SK-N-SH treated with all-trans-retinoic acid at 6 μM for 48 hours (cell line): ENCODE results near the gene KRTAP4-6.

Experiments
- ATAC-seq: fragments of 200-7000 bp; cut with Tn5 transposase; 3 replicates; pipeline ENCODE4 v1.9.1; 2020; ENCODE audit warnings: mild to moderate bottlenecking, moderate library complexity
- ARNTL ChIP-seq: fragments of 450-650 bp; formaldehyde crosslinking; IDR thresholded peaks from 2 replicates; pipeline ENCODE4 v1.5.0; 2020; ENCODE audit warnings: low read depth, mild to moderate bottlenecking, moderate library complexity, borderline replicate concordance
- BACH2 ChIP-seq: fragments of 250-450 bp; sonication (Bioruptor Pico); IDR thresholded peaks from 2 replicates; pipeline ENCODE4 v1.9.0; 2021; ENCODE audit warnings: mild to moderate bottlenecking, borderline replicate concordance
- CSDC2 ChIP-seq: fragments of 250-450 bp; sonication (Bioruptor Pico); IDR thresholded peaks from 2 replicates; pipeline ENCODE4 v1.5.0; 2020; ENCODE audit warnings: mild to moderate bottlenecking, moderate library complexity
- ESRRG ChIP-seq: fragments of 250-450 bp; sonication (Bioruptor Pico); IDR thresholded peaks from 2 replicates; pipeline ENCODE4 v1.6.1; 2021; ENCODE audit warnings: mild to moderate bottlenecking
- GLIS3 ChIP-seq: fragments of 250-450 bp; sonication (Bioruptor Pico); IDR thresholded peaks from 2 replicates; pipeline ENCODE4 v1.5.0; 2020; ENCODE audit warnings: mild to moderate bottlenecking, moderate library complexity
- ISL1 ChIP-seq: fragments of 250-450 bp; sonication (Bioruptor Pico); IDR thresholded peaks from 2 replicates; pipeline ENCODE4 v2.1.2; 2022; ENCODE audit warnings: mild to moderate bottlenecking, moderate library complexity
- OSR1 ChIP-seq: fragments of 250-450 bp; sonication (Bioruptor Pico); IDR thresholded peaks from 2 replicates; pipeline ENCODE4 v1.8.0; 2022; ENCODE audit warnings: moderate library complexity, mild to moderate bottlenecking, inconsistent platforms
- PPARA ChIP-seq: fragments of 250-450 bp; sonication (Bioruptor Pico); IDR thresholded peaks from 2 replicates; pipeline ENCODE4 v1.5.0; 2020; ENCODE audit warnings: mild to moderate bottlenecking, borderline replicate concordance
- SNAI2 ChIP-seq: fragments of 250-450 bp; sonication (Bioruptor Pico); IDR thresholded peaks from 2 replicates; pipeline ENCODE4 v1.5.0; 2020; ENCODE audit warnings: mild to moderate bottlenecking, moderate library complexity
- TCF4 ChIP-seq: fragments of 250-450 bp; sonication (Bioruptor Pico); IDR thresholded peaks from 2 replicates; pipeline ENCODE4 v1.8.0; 2021; ENCODE audit warnings: mild to moderate bottlenecking, moderate library complexity, borderline replicate concordance
- TOX ChIP-seq: fragments of 250-450 bp; sonication (Bioruptor Pico); IDR thresholded peaks from 2 replicates; pipeline ENCODE4 v1.8.0; 2021; ENCODE audit warnings: mild to moderate bottlenecking, moderate library complexity, borderline replicate concordance
- ZC3H10 ChIP-seq: fragments of 250-450 bp; sonication (Bioruptor Pico); IDR thresholded peaks from 2 replicates; pipeline ENCODE4 v1.5.1; 2021; ENCODE audit warnings: mild to moderate bottlenecking, moderate library complexity
- ZFP3 ChIP-seq: fragments of 250-450 bp; sonication (Bioruptor Pico); IDR thresholded peaks from 2 replicates; pipeline ENCODE4 v1.5.0; 2020; ENCODE audit warnings: mild to moderate bottlenecking, moderate library complexity
- ZFP30 ChIP-seq: fragments of 450-650 bp; formaldehyde crosslinking; IDR thresholded peaks from 2 replicates; pipeline ENCODE4 v1.5.0; 2022; ENCODE audit warnings: mild to moderate bottlenecking, moderate library complexity
- ZNF565 ChIP-seq: fragments of 450-650 bp; formaldehyde crosslinking; conservative IDR thresholded peaks from 2 replicates; pipeline ENCODE4 v1.5.0; 2020; ENCODE audit warnings: low read depth, mild to moderate bottlenecking, moderate library complexity
- ZNF70 ChIP-seq: fragments of 450-650 bp; formaldehyde crosslinking; IDR thresholded peaks from 2 replicates; pipeline ENCODE4 v1.5.0; 2020; ENCODE audit warnings: mild to moderate bottlenecking, moderate library complexity
- ZNF8 ChIP-seq: fragments of 450-650 bp; formaldehyde crosslinking; IDR thresholded peaks from 2 replicates; pipeline ENCODE4 v1.5.0; 2020; ENCODE audit warnings: mild to moderate bottlenecking, moderate library complexity
- TF ChIP-seq, protein P1 (sequence below): fragments of 250-450 bp; sonication (Bioruptor Pico); IDR thresholded peaks from 2 replicates; pipeline ENCODE4 v1.5.0; 2020; ENCODE audit warnings: mild to moderate bottlenecking, moderate library complexity
- TF ChIP-seq, protein P2 (sequence below): fragments of 250-450 bp; sonication (Bioruptor Pico); IDR thresholded peaks from 2 replicates; pipeline ENCODE4 v1.5.1; 2021; ENCODE audit warnings: mild to moderate bottlenecking, moderate library complexity
- TF ChIP-seq, protein P3 (sequence below): fragments of 250-450 bp; sonication (Bioruptor Pico); IDR thresholded peaks from 2 replicates; pipeline ENCODE4 v1.8.0; 2021; ENCODE audit warnings: low read depth, mild to moderate bottlenecking, moderate library complexity, borderline replicate concordance
- TF ChIP-seq, protein P4 (sequence below): fragments of 250-450 bp; sonication (Bioruptor Pico); IDR thresholded peaks from 2 replicates; pipeline ENCODE4 v1.5.1; 2020; ENCODE audit warnings: low read depth, mild to moderate bottlenecking, moderate library complexity

KRTAP4-6 gene

DNA sequence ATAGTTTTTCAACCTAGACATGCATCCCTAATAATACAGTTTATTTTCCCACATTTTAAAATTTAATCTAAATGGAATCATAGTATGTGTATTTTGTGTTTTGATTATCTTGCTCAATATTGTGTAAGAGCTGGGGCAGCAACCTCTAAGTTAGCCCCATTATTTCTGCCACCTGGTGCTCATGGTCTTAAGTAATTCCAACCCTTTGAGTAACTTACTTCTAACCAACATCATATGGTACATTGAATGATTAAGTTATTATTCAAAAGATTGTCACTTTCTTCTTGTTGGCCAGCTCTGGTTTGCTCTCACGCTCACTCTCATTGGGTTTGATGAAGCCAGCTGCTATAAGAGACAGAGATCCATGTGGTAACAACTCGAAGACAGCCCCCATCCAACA lies 31.5 kb upstream of the KRTAP4-6 start:
- no peak for ATAC-seq
- TF ChIP-seq ZNF8 (CRISPR knock-in tag): no peak
- TF ChIP-seq CSDC2 (CRISPR knock-in tag): no peak
- TF ChIP-seq BACH2: no peak
- TF ChIP-seq, protein P1, sequence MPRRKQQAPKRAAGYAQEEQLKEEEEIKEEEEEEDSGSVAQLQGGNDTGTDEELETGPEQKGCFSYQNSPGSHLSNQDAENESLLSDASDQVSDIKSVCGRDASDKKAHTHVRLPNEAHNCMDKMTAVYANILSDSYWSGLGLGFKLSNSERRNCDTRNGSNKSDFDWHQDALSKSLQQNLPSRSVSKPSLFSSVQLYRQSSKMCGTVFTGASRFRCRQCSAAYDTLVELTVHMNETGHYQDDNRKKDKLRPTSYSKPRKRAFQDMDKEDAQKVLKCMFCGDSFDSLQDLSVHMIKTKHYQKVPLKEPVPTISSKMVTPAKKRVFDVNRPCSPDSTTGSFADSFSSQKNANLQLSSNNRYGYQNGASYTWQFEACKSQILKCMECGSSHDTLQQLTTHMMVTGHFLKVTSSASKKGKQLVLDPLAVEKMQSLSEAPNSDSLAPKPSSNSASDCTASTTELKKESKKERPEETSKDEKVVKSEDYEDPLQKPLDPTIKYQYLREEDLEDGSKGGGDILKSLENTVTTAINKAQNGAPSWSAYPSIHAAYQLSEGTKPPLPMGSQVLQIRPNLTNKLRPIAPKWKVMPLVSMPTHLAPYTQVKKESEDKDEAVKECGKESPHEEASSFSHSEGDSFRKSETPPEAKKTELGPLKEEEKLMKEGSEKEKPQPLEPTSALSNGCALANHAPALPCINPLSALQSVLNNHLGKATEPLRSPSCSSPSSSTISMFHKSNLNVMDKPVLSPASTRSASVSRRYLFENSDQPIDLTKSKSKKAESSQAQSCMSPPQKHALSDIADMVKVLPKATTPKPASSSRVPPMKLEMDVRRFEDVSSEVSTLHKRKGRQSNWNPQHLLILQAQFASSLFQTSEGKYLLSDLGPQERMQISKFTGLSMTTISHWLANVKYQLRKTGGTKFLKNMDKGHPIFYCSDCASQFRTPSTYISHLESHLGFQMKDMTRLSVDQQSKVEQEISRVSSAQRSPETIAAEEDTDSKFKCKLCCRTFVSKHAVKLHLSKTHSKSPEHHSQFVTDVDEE (CRISPR knock-in tag): no peak
- TF ChIP-seq, protein P2, sequence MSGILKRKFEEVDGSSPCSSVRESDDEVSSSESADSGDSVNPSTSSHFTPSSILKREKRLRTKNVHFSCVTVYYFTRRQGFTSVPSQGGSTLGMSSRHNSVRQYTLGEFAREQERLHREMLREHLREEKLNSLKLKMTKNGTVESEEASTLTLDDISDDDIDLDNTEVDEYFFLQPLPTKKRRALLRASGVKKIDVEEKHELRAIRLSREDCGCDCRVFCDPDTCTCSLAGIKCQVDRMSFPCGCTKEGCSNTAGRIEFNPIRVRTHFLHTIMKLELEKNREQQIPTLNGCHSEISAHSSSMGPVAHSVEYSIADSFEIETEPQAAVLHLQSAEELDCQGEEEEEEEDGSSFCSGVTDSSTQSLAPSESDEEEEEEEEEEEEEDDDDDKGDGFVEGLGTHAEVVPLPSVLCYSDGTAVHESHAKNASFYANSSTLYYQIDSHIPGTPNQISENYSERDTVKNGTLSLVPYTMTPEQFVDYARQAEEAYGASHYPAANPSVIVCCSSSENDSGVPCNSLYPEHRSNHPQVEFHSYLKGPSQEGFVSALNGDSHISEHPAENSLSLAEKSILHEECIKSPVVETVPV (CRISPR knock-in tag): no peak
- no peak for TF ChIP-seq PPARA (CRISPR knock-in tag)
- TF ChIP-seq ZNF565 (CRISPR knock-in tag): no peak
- TF ChIP-seq ISL1 (CRISPR knock-in tag): no peak
- TF ChIP-seq ARNTL (CRISPR knock-in tag): no peak
- TF ChIP-seq GLIS3 (CRISPR knock-in tag): no peak

DNA sequence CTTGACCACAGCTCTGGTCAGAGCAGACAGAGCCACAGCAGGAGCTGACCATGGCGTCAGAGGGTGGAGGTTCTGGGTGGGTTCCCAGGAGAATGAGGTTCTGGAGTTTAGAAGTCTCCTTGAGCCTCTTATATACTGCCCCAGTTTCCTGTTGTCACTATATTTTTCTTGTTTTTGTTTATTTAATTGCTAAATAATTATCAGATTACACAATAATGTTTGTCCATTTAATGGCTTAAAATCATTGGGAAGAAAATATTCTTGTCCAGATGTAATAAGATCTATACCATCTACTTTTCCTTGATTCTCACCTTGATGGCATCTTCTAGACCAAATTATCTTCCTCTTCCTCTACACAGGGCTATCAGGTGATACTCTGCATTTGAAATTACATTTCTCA lies 27.8 kb upstream of the KRTAP4-6 start, which contains the start of gene KRTAP4-3:
TSS of gene KRTAP4-3 (minus strand) at position 101 of the 400 bp plus-strand sequence. CDS start at position 52, 49 bp downstream.
- ATAC-seq: no peak
- TF ChIP-seq ZNF8 (CRISPR knock-in tag) (no peak), ZC3H10 (CRISPR knock-in tag) (no peak), TCF4 (no peak), ZFP3 (CRISPR knock-in tag) (no peak), ZFP30 (CRISPR knock-in tag) (no peak), TOX (CRISPR knock-in tag) (no peak), PPARA (CRISPR knock-in tag) (no peak), OSR1 (CRISPR knock-in tag) (no peak), ESRRG (CRISPR knock-in tag) (no peak), GLIS3 (CRISPR knock-in tag) (no peak), SNAI2 (CRISPR knock-in tag) (no peak)
- TF ChIP-seq, protein P3, sequence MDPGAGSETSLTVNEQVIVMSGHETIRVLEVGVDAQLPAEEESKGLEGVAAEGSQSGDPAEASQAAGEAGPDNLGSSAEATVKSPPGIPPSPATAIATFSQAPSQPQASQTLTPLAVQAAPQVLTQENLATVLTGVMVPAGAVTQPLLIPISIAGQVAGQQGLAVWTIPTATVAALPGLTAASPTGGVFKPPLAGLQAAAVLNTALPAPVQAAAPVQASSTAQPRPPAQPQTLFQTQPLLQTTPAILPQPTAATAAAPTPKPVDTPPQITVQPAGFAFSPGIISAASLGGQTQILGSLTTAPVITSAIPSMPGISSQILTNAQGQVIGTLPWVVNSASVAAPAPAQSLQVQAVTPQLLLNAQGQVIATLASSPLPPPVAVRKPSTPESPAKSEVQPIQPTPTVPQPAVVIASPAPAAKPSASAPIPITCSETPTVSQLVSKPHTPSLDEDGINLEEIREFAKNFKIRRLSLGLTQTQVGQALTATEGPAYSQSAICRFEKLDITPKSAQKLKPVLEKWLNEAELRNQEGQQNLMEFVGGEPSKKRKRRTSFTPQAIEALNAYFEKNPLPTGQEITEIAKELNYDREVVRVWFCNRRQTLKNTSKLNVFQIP: no peak
- TF ChIP-seq, all 23 proteins: peak for 0

DNA sequence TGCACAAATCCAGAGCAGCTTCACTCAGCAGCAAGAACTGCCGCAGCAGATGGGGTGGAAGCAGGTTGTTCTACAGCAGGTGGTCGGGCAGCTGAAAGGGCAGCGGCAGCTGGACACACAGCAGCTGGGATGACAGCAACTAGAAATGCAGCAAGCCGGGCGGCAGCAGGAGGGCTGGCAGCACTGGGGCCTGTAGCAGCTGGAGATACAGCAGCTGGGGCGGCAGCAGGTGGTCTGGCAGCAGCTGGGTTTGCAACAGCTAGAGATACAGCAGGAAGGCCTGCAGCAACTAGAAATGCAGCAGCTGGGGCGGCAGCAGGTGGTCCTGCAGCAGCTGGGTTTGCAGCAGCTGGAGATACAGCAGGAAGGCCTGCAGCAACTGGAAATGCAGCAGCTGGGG lies 27.2 kb upstream of the KRTAP4-6 start:
- ATAC-seq: no peak
- TF ChIP-seq ESRRG (CRISPR knock-in tag) (no peak), SNAI2 (CRISPR knock-in tag) (no peak), OSR1 (CRISPR knock-in tag) (no peak)
- TF ChIP-seq, protein P3: no peak
- TF ChIP-seq, all 23 proteins: peak for 0

DNA sequence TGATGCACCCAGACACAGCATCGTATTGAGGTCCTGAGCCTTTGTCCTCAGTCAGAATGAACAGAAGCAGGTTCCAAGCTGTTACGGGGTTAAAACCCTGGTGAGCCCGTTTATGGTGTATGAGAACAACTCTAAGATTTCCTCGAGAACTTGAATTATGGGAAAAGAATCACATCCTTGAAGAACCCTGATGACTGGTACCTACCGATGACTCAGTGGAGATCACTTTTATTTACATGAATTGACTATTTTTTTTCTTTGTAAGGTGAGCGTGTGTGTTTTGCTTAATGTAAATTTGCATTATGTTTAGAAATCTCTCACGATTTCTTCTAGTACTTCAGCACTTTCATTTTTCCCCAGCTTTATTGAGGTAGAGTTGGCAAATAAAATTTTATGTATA lies 23.5 kb upstream of the KRTAP4-6 start:
- no peak for ATAC-seq
- no peak for TF ChIP-seq TCF4
- TF ChIP-seq, protein P3: no peak
- no peak for TF ChIP-seq ZFP30 (CRISPR knock-in tag)
- TF ChIP-seq ZC3H10 (CRISPR knock-in tag): no peak
- TF ChIP-seq ZNF565 (CRISPR knock-in tag): no peak
- TF ChIP-seq, protein P1 (CRISPR knock-in tag): no peak
- no peak for TF ChIP-seq ZNF70 (CRISPR knock-in tag)
- TF ChIP-seq, protein P4, sequence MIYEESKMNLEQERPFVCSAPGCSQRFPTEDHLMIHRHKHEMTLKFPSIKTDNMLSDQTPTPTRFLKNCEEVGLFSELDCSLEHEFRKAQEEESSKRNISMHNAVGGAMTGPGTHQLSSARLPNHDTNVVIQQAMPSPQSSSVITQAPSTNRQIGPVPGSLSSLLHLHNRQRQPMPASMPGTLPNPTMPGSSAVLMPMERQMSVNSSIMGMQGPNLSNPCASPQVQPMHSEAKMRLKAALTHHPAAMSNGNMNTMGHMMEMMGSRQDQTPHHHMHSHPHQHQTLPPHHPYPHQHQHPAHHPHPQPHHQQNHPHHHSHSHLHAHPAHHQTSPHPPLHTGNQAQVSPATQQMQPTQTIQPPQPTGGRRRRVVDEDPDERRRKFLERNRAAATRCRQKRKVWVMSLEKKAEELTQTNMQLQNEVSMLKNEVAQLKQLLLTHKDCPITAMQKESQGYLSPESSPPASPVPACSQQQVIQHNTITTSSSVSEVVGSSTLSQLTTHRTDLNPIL (CRISPR knock-in tag): no peak
